ENCODE measurements around the gene SLC40A1.

GRCh38 chr2:189610700-189611099, 30.1 kb upstream of the SLC40A1 start:
- TF ChIP-seq POLR2AphosphoS5 (IDR thresholded peaks at IDR 0.05; ENCODE audit: low read depth, low read length) (no peak), SIN3A (IDR thresholded peaks at IDR 0.05; ENCODE audit: borderline replicate concordance, insufficient read depth, low read length) (no peak), TAF1 (IDR thresholded peaks at IDR 0.05; ENCODE audit: borderline replicate concordance, insufficient read depth, low read length) (no peak), FOXP2 (optimal IDR thresholded peaks at IDR 0.05; ENCODE audit: borderline replicate concordance, extremely low read depth, extremely low read length, insufficient read depth) (no peak)
- TF ChIP-seq, protein P1, sequence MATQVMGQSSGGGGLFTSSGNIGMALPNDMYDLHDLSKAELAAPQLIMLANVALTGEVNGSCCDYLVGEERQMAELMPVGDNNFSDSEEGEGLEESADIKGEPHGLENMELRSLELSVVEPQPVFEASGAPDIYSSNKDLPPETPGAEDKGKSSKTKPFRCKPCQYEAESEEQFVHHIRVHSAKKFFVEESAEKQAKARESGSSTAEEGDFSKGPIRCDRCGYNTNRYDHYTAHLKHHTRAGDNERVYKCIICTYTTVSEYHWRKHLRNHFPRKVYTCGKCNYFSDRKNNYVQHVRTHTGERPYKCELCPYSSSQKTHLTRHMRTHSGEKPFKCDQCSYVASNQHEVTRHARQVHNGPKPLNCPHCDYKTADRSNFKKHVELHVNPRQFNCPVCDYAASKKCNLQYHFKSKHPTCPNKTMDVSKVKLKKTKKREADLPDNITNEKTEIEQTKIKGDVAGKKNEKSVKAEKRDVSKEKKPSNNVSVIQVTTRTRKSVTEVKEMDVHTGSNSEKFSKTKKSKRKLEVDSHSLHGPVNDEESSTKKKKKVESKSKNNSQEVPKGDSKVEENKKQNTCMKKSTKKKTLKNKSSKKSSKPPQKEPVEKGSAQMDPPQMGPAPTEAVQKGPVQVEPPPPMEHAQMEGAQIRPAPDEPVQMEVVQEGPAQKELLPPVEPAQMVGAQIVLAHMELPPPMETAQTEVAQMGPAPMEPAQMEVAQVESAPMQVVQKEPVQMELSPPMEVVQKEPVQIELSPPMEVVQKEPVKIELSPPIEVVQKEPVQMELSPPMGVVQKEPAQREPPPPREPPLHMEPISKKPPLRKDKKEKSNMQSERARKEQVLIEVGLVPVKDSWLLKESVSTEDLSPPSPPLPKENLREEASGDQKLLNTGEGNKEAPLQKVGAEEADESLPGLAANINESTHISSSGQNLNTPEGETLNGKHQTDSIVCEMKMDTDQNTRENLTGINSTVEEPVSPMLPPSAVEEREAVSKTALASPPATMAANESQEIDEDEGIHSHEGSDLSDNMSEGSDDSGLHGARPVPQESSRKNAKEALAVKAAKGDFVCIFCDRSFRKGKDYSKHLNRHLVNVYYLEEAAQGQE (IDR thresholded peaks at IDR 0.05; ENCODE audit: insufficient read depth in 1 of 2, low read depth in 2 of 2, low read length in 2 of 2), result no peak
